HG02981 (cell line): ENCODE measurements around the gene C1R.
"Not testable (repeated sequence)": the region's sequence is repeated elsewhere in the genome, so short reads cannot be mapped to it uniquely, and the experiment has no call there.

Experiments
- ATAC-seq: cut with Tn5 transposase; IDR thresholded peaks from one replicate; pipeline ENCODE4 v1.9.1; 2021; ENCODE audit warnings: mild to moderate bottlenecking, moderate library complexity; ENCODE audit not compliant: unreplicated experiment

C1R gene

DNA sequence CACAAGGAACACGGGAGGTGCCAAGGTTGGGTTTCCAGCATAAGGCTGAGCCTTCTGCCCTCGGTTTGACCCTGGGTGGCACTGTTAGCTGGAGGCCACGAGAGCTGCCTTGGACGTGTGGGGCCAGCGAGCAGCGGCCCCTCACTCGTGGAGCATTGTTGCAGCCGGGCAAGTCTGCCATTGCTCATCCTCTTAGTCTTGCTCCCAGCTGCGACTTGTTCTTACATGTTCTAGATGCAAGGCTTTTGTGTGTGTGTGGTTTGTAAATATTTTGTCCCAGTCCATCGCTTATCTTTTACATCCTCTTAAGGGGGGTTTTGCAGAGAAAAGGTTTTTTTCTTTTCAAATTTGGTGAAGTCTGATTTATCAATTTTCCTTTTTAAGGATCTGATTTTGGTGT is 52.8 kb downstream of the C1R start:
- ATAC-seq, result no peak

DNA sequence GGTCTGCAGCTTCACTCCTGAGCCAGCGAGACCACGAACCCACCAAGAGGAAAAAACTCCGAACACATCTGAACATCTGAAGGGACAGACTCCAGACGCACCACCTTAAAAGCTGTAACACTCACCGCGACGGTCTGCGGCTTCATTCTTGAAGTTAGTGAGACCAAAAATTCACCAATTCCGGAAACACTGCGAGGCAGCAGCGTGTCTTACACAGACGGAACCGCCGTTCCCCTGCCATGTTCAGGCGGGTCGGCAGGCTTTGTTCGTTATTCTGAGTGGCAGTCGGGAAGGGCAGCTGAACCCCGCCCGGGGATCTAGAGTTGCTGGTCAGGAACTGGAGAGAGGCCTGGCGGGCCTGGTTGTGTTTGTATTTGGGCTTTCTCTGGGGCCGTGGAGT is 53.7 kb downstream of the C1R start:
- ATAC-seq, result no peak

DNA sequence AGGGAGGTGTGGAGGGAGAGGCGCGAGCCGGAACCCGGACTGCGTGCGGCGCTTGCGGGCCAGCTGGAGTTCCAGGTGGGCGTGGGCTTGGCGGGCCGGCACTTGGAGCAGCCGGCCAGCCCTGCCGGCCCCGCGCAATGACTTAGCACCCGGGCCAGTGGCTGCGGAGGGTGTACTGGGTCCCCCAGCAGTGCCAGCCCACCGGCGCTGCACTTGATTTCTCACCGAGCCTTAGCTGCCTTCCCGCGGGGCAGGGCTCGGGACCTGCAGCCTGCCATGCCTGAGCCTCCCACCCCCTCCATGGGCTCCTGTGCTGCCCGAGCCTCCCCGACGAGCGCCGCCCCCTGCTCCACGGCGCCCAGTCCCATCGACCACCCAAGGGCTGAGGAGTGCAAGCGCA is 54.8 kb downstream of the C1R start:
- not testable (repeated sequence) for ATAC-seq

DNA sequence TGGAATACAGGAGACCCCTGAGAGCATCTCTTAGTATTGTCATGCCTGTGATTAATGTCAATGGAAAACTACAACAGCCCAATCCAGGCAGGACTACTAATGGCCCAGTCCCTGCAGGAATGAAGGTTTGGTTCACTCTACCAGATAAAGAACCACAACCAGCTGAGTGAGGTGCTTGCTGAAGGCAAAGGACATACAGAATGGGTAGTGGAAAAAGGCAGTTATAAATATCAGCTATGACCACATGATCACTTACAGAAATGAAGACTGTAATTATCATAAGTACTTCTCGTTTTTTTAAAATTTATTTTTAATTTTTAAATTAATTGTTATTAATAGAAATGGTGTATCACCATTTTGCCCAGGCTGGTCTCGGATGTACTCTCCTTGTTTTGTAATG is 56.8 kb downstream of the C1R start:
- no peak for ATAC-seq

GRCh38 chr12:7034464-7034863 is 57.8 kb downstream of the C1R start:
- no peak for ATAC-seq

DNA sequence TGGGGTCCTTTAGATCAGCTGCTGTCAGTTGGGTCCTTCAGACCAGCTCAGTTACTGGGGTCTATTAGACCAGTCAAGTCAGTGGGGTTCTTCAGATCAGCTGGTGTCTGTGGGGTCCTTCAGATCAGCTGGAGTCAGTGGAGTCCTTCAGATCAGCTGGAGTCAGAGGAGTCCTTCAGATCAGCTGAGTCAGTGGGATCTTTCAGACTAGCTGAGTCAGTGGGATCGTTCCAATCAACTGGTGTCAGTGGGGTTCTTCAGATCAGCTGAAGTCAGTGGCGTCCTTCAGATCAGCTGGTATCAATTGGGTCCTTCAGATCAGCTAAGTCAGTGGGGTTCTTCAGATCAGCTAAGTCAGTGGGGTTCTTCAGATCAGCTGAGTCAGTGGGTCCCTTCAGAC is 59.3 kb downstream of the C1R start:
- ATAC-seq, result no peak

DNA sequence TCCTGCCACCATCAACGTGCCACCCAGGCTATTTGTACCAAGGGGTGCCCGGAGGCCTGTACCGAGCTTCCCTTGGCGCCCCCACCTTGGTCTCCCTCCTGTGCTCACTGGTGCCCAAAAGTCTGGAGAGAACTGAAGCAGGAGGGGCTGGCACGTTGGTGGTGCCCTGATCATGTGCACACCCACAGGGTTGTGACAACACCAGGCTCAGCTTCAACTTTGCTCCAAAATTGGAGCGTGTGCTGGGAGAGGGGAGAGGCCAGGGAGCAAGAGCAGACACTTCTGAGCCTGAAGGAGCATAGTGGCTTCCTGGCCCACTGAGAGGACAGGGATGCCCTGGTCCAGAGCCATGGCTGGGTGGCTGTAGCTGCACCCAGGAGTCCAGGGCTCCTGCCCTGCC is 60.9 kb downstream of the C1R start:
- ATAC-seq, result no peak
